ENCODE measurements around the gene ELF5.

DNA sequence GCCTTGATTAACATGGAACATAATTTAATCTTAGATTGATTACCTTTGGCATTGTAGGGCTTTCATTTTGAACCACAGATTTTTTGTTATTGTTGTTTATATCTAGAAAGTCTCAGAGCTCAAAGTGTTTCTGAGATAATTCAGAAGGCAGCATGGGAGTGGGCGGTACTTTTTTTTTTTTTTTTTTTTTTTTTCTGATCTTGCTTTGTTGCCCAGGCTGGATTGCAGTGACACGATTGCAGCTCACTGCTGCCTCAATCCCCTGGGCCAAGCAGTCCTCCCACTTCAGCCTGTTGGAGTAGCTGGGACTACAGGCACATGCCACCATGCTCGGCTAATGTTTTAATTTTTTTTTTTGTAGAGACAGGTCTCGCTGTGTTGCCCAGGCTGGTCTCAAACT is 53.3 kb downstream of the ELF5 start:
- TF ChIP-seq, protein P1, sequence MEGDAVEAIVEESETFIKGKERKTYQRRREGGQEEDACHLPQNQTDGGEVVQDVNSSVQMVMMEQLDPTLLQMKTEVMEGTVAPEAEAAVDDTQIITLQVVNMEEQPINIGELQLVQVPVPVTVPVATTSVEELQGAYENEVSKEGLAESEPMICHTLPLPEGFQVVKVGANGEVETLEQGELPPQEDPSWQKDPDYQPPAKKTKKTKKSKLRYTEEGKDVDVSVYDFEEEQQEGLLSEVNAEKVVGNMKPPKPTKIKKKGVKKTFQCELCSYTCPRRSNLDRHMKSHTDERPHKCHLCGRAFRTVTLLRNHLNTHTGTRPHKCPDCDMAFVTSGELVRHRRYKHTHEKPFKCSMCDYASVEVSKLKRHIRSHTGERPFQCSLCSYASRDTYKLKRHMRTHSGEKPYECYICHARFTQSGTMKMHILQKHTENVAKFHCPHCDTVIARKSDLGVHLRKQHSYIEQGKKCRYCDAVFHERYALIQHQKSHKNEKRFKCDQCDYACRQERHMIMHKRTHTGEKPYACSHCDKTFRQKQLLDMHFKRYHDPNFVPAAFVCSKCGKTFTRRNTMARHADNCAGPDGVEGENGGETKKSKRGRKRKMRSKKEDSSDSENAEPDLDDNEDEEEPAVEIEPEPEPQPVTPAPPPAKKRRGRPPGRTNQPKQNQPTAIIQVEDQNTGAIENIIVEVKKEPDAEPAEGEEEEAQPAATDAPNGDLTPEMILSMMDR (IDR thresholded peaks at IDR 0.05) = no peak
- TF ChIP-seq ZFX (IDR thresholded peaks at IDR 0.05; ENCODE audit: borderline replicate concordance) = no peak
